Activated CD4-positive, alpha-beta T cell treated with anti-CD3 and anti-CD28 coated beads for 36 hours (primary cell): ENCODE data around the gene EXT2. TPM values are rescaled to one million over a fixed set of nuclear protein-coding genes. Genes with fewer than 3 reads are reported as not detected.

ENCODE experiments used
- ATAC-seq: fragments of 200-7000 bp; cut with Tn5 transposase; one replicate; pipeline ENCODE4 v1.10.0; 2021; ENCODE audit warnings: mild to moderate bottlenecking, moderate library complexity
- CTCF ChIA-PET: fragments of 350-600 bp; sonication (Branson Sonifier 250); formaldehyde crosslinking; loops from one replicate; lab custom pipeline; 2021; ENCODE audit warnings: antibody characterized with exemption; lab: Charles Lee
- POLR2A ChIA-PET: fragments of 350-600 bp; sonication (Branson Sonifier 250); formaldehyde crosslinking; loops from one replicate; lab custom pipeline; 2021; ENCODE audit warnings: antibody characterized with exemption, inconsistent platforms; lab: Charles Lee
- DNase-seq: peaks from one replicate; pipeline ENCODE4 v3.0.0-alpha.2; 2020
- H3K27ac Mint-ChIP-seq: one replicate; pipeline ENCODE4 v1.8.0; 2021; ENCODE audit warnings: mixed read lengths
- H3K27me3 Mint-ChIP-seq: one replicate; pipeline ENCODE4 v1.8.0; 2021; ENCODE audit warnings: mixed read lengths
- H3K36me3 Mint-ChIP-seq: one replicate; pipeline ENCODE4 v1.8.0; 2021; ENCODE audit warnings: low read depth, mixed read lengths
- H3K4me1 Mint-ChIP-seq: one replicate; pipeline ENCODE4 v1.8.0; 2021; ENCODE audit warnings: mixed read lengths
- H3K4me3 Mint-ChIP-seq: one replicate; pipeline ENCODE4 v1.8.0; 2021; ENCODE audit warnings: mild to moderate bottlenecking, moderate library complexity, mixed read lengths
- H3K9me3 Mint-ChIP-seq: one replicate; pipeline ENCODE4 v1.8.0; 2021; ENCODE audit warnings: low read depth, mixed read lengths
- intact Hi-C, 2 experiments: fragments of 100-400 bp; cut with DNase I in 1 of 2; cut with micrococcal nuclease in 1 of 2; formaldehyde crosslinking; loops; one replicate each; pipeline versions ENCODE4 v1.14.2 to v1.15.1; 2022 to 2024; cut with DNase I, micrococcal nuclease
- total RNA-seq, 2 experiments: library from RNA; stranded (reverse); gene quantifications; one replicate each; pipeline ENCODE4 v1.2.3, GENCODE V29; 2021

EXT2 gene
- total RNA-seq, 2 experiments from 2014 or later = 18.4 to 20.6 TPM

DNA sequence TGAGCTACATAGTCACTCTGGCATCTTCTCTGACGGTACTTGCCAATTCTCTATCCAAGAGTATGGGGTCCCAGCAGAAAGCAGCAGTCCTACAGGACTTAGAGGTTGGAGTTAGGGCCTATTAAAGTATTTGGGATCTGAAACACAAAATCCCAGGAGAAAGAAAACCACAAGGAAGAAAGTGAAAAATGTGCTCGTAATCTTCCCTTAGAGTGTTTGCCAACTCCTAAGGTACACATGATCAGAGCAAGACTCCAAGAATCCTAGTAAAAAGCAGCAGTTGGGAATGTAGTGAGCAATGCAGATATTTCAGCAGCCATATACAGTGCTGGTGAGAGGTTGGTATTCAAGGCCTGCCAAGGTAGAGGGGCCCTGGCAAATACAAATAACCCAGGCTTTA, 71.6 kb downstream of the EXT2 start:
- no peak overlapping the region for H3K27ac Mint-ChIP-seq
- no peaks in the 10 kb centered on the region for H3K9me3 Mint-ChIP-seq
- ChIA-PET CTCF (no interaction called here), POLR2A (no interaction called here)
- intact Hi-C loops = no loop called here
- DNase-seq = no peak
- H3K4me3 Mint-ChIP-seq = no peak overlapping the region
- H3K27me3 Mint-ChIP-seq = no peaks in the 10 kb centered on the region
- ATAC-seq = no peak
- H3K4me1 Mint-ChIP-seq = peaks cover 2% of the 10 kb centered on the region
- H3K36me3 Mint-ChIP-seq = peaks cover 13% of the 10 kb centered on the region

DNA sequence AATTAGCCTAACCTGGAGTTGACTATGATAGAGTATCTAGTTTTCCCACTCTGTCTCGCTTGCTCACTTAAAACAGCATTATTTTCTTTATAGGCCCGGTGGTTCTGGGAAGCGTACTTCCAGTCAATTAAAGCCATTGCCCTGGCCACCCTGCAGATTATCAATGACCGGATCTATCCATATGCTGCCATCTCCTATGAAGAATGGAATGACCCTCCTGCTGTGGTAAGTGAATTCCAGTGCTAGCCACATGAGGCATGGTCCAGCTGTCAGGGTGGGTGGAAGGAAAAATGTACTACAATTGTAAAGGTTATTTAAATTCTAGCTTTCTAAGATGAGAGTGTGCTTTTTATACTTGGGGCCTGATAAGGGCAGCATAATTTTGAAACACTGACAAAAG, 76.0 kb downstream of the EXT2 start:
- H3K4me1 Mint-ChIP-seq = no peaks in the 10 kb centered on the region
- ChIA-PET POLR2A (no interaction called here), CTCF (interaction anchor here (0.5 to 0.9 kb wide), 4 partner anchors 8 to 748 kb away, joined by 3 to 4 read pairs (median 4); no protein-coding TSS in a partner anchor)

DNA sequence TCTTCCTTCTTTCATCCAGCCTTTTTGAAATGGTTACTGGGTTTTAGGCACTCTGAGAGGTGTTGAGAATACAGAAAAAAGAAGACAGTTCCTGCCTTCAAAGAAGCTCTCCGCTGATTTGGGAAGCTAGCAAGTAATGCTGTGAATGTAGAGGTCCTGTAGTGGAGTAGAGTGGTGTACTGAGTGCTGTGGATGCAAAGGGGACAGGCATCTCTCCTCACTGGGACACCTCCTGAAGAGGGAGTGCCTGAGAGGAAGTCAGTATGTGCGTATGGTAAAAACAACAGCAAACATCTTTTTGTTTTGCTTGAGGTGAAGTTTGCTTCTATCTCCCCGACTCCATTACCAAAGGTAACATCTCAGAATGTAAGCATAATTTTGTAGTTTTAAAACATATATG, 77.5 kb downstream of the EXT2 start:
- no peak for ATAC-seq
- intact Hi-C loops = no loop called here
- ChIA-PET POLR2A (no interaction called here), CTCF (no interaction called here)
- Mint-ChIP-seq H3K4me1 (no peaks in the 10 kb centered on the region), H3K27me3 (no peaks in the 10 kb centered on the region), H3K27ac (no peak overlapping the region), H3K4me3 (no peak overlapping the region), H3K9me3 (no peaks in the 10 kb centered on the region), H3K36me3 (peaks cover 29% of the 10 kb centered on the region)
- no peak for DNase-seq

More for the DNA sequence above, 76.0 kb downstream of the EXT2 start:
- Mint-ChIP-seq H3K4me3 (no peak overlapping the region), H3K27ac (no peak overlapping the region), H3K36me3 (peaks cover 27% of the 10 kb centered on the region), H3K9me3 (no peaks in the 10 kb centered on the region), H3K27me3 (no peaks in the 10 kb centered on the region)
- intact Hi-C loops = no loop called here
- ATAC-seq (no peak), DNase-seq (no peak)

- Mint-ChIP-seq H3K27me3 (no peaks in the 10 kb centered on the region), H3K27ac (no peak overlapping the region), H3K4me1 (no peaks in the 10 kb centered on the region), H3K36me3 (peaks cover 29% of the 10 kb centered on the region), H3K9me3 (no peaks in the 10 kb centered on the region), H3K4me3 (no peak overlapping the region)
- CTCF ChIA-PET = interaction anchor here (0.7 kb wide), 1 partner anchor 11 kb away, joined by 3 read pairs; no protein-coding TSS in a partner anchor
- POLR2A ChIA-PET = no interaction called here
- intact Hi-C loops = no loop called here
- ATAC-seq = no peak
- no peak for DNase-seq
Observed at GRCh38 chr11:44174842-44175241, 79.4 kb downstream of the EXT2 start.

DNA sequence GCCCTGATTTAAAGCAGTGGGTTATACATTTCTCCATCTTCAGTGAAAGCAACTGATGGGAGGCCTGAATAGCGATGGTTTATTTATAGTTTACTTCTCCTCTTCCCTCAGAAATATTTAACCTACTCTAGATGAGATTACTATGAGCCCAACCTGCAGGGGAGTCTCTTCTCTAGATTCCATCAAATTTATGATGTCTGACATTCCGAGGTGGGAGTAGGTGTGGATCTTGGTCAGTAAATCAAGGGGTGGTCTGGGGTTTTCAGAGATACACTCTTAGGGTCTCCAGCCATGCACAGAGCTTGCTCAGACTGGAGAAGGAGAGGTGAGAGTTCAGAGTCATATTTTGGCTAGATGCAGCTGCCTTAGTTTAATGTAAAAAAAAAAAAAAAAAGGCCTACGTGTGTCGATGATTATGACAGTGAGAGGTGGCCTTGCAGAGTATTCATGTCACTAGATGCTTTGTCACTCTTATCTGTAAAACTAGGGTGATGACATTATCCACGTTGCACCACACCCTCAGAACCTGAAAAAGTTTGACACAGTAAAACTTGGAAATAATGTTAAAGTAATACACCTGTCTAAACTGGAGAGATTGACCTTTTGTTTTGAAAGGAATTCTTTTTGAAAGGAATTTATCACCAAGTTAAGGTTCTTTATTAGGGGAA, 81.2 kb downstream of the EXT2 start:
- Mint-ChIP-seq H3K27ac (no peak overlapping the region), H3K4me1 (no peaks in the 10 kb centered on the region), H3K4me3 (no peak overlapping the region), H3K9me3 (no peaks in the 10 kb centered on the region), H3K36me3 (peaks cover 26% of the 10 kb centered on the region), H3K27me3 (no peaks in the 10 kb centered on the region)
- ChIA-PET POLR2A (no interaction called here), CTCF (interaction anchor here (0.7 kb wide), 1 partner anchor 16 kb away, joined by 3 read pairs; no protein-coding TSS in a partner anchor)
- ATAC-seq (no peak), DNase-seq (no peak)
- intact Hi-C loops = no loop called here

- Mint-ChIP-seq H3K4me3 (no peak overlapping the region), H3K27me3 (no peaks in the 10 kb centered on the region), H3K36me3 (peaks cover 16% of the 10 kb centered on the region), H3K9me3 (no peaks in the 10 kb centered on the region), H3K4me1 (no peaks in the 10 kb centered on the region), H3K27ac (no peak overlapping the region)
- ATAC-seq (no peak), DNase-seq (no peak)
- ChIA-PET CTCF (interaction anchor here (0.7 to 1.0 kb wide), 2 partner anchors 9 to 63 kb away, joined by 3 read pairs; no protein-coding TSS in a partner anchor), POLR2A (no interaction called here)
- intact Hi-C loops = no loop called here
Observed at GRCh38 chr11:44177905-44178304, 82.4 kb downstream of the EXT2 start.

DNA sequence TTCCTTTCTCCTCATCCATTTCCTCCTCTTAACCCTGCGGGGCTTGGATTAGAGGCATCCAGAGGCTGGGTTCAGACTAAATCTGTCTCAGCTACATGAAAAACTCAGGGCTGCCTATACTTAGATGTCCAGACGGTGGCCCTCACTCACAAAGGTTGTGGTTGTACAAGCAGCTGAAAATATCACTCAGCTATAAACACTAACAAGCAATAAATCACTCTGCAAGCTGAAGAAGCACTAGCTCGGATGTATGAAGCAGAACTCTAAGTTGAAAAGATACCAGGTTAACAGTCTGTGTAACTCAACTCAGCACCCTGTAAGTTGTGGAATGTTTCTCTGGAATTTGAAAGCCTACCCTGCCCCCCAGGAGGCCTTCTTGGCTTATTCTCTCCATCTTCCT, 82.9 kb downstream of the EXT2 start:
- intact Hi-C loops = no loop called here
- ATAC-seq = no peak
- H3K9me3 Mint-ChIP-seq = no peaks in the 10 kb centered on the region
- no peak overlapping the region for H3K4me3 Mint-ChIP-seq
- H3K4me1 Mint-ChIP-seq = no peaks in the 10 kb centered on the region
- ChIA-PET POLR2A (no interaction called here), CTCF (interaction anchor here (0.9 to 1.1 kb wide), 4 partner anchors 50 to 290 kb away, joined by 3 to 4 read pairs (median 4); no protein-coding TSS in a partner anchor)
- H3K27me3 Mint-ChIP-seq = no peaks in the 10 kb centered on the region
- no peak for DNase-seq
- H3K27ac Mint-ChIP-seq = no peak overlapping the region
- peaks cover 13% of the 10 kb centered on the region for H3K36me3 Mint-ChIP-seq

- Mint-ChIP-seq H3K4me1 (no peaks in the 10 kb centered on the region), H3K27ac (no peak overlapping the region), H3K27me3 (no peaks in the 10 kb centered on the region), H3K36me3 (peaks cover 13% of the 10 kb centered on the region), H3K4me3 (no peak overlapping the region), H3K9me3 (no peaks in the 10 kb centered on the region)
- CTCF ChIA-PET = interaction anchor here (0.9 to 1.1 kb wide), 3 partner anchors 50 to 290 kb away, joined by 3 to 4 read pairs (median 4); no protein-coding TSS in a partner anchor
- DNase-seq (no peak), ATAC-seq (no peak)
- POLR2A ChIA-PET = no interaction called here
- intact Hi-C loops = no loop called here
Observed at GRCh38 chr11:44179173-44179572, 83.7 kb downstream of the EXT2 start.

- DNase-seq = no peak
- Mint-ChIP-seq H3K4me1 (peaks cover 3% of the 10 kb centered on the region), H3K36me3 (peaks cover 11% of the 10 kb centered on the region), H3K27ac (no peak overlapping the region), H3K27me3 (no peaks in the 10 kb centered on the region), H3K4me3 (no peak overlapping the region), H3K9me3 (no peaks in the 10 kb centered on the region)
- CTCF ChIA-PET = interaction anchor here (0.9 kb wide), 1 partner anchor 10 kb away, joined by 4 read pairs; no protein-coding TSS in a partner anchor
- POLR2A ChIA-PET = no interaction called here
- ATAC-seq = no peak
- intact Hi-C loops = no loop called here
Observed at GRCh38 chr11:44180107-44180506, 84.6 kb downstream of the EXT2 start.

- no peaks in the 10 kb centered on the region for H3K27me3 Mint-ChIP-seq
- peaks cover 15% of the 10 kb centered on the region for H3K9me3 Mint-ChIP-seq
- H3K4me3 Mint-ChIP-seq = no peak overlapping the region
- peaks cover 40% of the 10 kb centered on the region for H3K36me3 Mint-ChIP-seq
- DNase-seq (no peak), ATAC-seq (no peak)
- ChIA-PET CTCF (no interaction called here), POLR2A (no interaction called here)
- peaks cover 17% of the 10 kb centered on the region for H3K4me1 Mint-ChIP-seq
- intact Hi-C loops = no loop called here
- H3K27ac Mint-ChIP-seq = no peak overlapping the region
Observed at GRCh38 chr11:44185522-44185921, 90.0 kb downstream of the EXT2 start.

DNA sequence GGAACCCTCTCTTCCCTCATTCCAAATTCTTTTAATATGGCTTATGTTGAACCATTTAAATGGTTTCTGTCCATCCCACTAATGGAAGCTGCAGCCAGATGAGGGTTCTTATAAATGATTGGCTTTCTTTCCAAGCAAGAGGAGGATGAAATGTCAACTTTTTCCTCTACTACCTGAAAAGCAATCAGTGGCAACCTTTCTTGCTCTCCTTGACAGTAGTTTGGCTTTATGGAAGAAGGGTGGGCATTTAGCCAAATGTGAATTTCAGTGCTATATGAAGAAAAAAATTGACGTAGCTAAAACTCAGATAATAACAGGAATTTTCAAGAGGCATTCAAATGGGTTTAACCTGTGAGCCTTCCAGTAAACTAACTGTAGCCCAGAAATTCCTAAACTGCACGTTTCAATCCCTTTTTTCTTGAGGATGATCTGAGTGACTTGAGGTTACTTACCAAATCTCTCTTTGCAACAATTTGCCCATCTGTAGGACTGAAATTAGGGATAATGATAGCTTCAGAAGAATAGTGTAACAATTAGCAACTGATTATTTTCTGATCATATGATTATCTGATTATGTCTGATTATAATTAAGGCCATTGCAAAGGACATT, 90.9 kb downstream of the EXT2 start:
- ATAC-seq (no peak), DNase-seq (no peak)
- Mint-ChIP-seq H3K27me3 (no peaks in the 10 kb centered on the region), H3K9me3 (peaks cover 15% of the 10 kb centered on the region), H3K36me3 (peaks cover 42% of the 10 kb centered on the region), H3K4me3 (no peak overlapping the region), H3K27ac (no peak overlapping the region), H3K4me1 (peaks cover 25% of the 10 kb centered on the region)
- intact Hi-C loops = no loop called here
- ChIA-PET POLR2A (no interaction called here), CTCF (interaction anchor here (0.6 kb wide), 1 partner anchor 12 kb away, joined by 3 read pairs; no protein-coding TSS in a partner anchor)

DNA sequence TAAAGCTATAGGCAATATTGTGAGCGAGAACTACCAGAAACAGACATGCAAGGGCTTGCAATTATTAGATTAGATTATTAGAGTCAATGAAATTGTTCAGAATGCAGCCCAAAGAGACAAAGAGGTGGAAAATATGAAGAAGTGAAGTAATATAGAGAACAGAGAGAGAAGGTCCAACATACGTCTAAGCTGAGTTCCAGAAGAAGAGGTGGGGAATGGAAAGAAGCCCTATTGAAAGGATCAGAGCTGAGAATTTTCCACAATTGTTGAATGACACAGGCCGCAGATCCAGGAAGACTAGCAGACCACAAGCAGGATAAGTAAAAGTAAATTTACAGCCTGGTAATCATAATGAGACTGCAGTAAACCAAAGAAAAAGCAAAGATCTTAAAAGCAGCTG, 93.2 kb downstream of the EXT2 start:
- POLR2A ChIA-PET = no interaction called here
- Mint-ChIP-seq H3K27ac (no peak overlapping the region), H3K4me1 (peaks cover 42% of the 10 kb centered on the region), H3K4me3 (no peak overlapping the region), H3K27me3 (no peaks in the 10 kb centered on the region), H3K9me3 (peaks cover 15% of the 10 kb centered on the region), H3K36me3 (peaks cover 49% of the 10 kb centered on the region)
- CTCF ChIA-PET = interaction anchor here (0.6 to 1.2 kb wide), 3 partner anchors 9 to 724 kb away, joined by 3 read pairs; no protein-coding TSS in a partner anchor
- ATAC-seq = no peak
- intact Hi-C loops = no loop called here
- no peak for DNase-seq
